ENCODE measurements around the gene COL27A1.

The COL27A1 gene

DNA sequence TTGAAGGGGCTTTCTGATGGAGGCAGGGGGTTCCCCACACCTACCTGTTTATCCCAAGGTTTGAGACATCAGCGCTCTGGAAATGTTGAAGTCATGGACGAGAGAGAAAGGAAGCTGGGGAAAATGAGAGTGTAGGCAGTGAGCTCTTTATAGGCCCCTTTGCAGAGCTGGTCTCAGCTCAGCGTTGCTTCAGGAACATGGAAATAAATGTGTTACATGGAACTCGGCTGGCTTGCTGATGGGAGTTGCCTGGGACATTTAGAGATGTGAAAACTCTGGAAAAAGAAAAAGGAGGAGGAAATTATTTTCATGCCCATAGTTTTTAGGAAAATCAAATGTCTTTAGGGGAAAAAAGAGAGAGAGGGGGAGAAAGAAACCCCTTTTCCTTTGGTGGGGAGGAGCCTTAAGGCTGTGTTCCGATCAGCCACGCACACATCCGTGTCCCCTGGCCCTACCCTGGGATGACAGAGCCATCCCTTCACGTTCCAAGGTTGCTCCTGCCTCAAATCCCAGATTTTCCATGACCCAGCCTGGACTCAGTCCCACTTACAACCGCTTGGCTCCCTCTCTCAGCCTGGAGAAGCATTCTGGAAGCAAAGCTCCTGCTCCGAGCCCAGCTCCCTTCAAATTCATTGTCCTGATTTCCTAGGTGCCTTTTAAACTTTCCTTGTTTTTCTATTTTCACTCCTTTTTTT is 78.3 kb downstream of the COL27A1 start:
- no peak for DNase-seq (ENCODE audit: low read depth, low spot score)
- in situ Hi-C loops (cut with HindIII; ENCODE audit: low sequenced_read_pairs), result no loop called here
- TF ChIP-seq, protein P1, sequence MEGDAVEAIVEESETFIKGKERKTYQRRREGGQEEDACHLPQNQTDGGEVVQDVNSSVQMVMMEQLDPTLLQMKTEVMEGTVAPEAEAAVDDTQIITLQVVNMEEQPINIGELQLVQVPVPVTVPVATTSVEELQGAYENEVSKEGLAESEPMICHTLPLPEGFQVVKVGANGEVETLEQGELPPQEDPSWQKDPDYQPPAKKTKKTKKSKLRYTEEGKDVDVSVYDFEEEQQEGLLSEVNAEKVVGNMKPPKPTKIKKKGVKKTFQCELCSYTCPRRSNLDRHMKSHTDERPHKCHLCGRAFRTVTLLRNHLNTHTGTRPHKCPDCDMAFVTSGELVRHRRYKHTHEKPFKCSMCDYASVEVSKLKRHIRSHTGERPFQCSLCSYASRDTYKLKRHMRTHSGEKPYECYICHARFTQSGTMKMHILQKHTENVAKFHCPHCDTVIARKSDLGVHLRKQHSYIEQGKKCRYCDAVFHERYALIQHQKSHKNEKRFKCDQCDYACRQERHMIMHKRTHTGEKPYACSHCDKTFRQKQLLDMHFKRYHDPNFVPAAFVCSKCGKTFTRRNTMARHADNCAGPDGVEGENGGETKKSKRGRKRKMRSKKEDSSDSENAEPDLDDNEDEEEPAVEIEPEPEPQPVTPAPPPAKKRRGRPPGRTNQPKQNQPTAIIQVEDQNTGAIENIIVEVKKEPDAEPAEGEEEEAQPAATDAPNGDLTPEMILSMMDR (IDR thresholded peaks at IDR 0.05; ENCODE audit: low read depth, low read length), result no peak
- no peak overlapping the region for H3K4me3 ChIP-seq (ENCODE audit: low read depth, low read length)

DNA sequence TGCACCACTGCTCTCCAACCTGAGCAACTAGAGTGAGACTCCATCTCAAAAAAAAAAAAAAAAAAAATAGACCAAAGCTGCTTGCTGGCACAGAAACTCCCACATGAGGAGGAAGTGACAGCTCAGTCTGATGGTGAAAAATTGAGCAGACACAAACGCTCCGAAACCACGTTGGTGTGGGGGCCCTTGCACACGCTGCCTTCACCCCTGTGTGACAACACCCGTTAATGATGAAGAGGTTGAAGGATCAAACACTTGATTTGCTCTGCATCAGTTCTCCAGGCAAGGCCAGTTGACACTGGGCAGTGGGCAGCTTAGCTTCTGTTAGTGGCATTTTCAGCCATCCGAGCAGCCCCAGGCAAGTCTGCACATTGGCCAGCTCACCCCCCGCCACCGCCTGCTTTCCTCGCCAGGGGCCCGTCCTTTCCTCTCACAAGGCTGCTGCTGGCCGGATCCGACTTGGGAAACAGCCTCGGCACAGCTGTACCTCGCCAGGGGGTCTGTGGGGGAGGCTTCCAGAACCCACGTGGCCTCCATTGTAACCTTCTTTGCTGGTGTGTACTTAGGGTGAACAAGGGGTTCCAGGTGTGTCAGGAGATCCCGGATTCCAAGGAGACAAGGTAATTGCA is 79.8 kb downstream of the COL27A1 start:
- in situ Hi-C loops (cut with HindIII; ENCODE audit: low sequenced_read_pairs), result no loop called here
- TF ChIP-seq, protein P1 (IDR thresholded peaks at IDR 0.05; ENCODE audit: low read depth, low read length), result no peak
- DNase-seq (ENCODE audit: low read depth, low spot score), result no peak
- no peak overlapping the region for H3K4me3 ChIP-seq (ENCODE audit: low read depth, low read length)

DNA sequence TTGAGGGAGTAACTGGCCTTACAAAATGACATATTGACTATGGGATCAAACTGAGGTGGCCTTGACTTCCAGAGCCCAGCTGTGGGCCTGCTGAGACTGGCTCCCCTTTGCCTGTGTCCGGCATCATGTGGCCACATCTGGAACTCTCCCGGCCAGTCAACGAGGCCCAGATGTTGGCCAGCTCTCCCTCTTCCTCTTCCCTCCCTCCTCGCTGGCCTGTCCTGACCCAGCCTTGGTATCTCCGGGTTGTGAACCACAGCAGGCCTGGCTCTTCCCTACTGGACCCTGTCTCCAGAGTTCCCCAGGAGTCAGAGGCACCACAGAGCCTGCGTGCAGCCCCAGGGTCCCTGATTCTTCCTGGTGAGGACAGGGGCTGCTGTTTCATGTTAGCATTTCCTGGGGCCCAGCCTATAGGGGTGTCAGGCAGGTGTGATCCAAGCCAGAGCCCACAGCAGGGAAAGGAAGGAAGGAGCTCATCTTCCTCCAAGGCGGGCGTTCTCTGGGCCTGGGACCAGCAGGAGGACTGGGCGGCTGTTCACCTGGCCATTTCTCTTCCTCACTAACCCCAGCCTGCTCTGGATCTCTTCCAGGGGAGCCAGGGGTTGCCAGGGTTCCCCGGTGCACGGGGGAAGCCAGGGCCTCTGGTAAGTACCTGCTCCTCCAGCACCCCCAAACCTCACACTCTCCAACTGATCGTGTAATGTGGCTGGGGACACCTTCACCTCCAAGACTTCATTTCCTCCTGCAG is 81.2 kb downstream of the COL27A1 start:
- no peak overlapping the region for H3K4me3 ChIP-seq (ENCODE audit: low read depth, low read length)
- no peak for DNase-seq (ENCODE audit: low read depth, low spot score)
- TF ChIP-seq, protein P1 (IDR thresholded peaks at IDR 0.05; ENCODE audit: low read depth, low read length), result no peak
- in situ Hi-C loops (cut with HindIII; ENCODE audit: low sequenced_read_pairs), result no loop called here

DNA sequence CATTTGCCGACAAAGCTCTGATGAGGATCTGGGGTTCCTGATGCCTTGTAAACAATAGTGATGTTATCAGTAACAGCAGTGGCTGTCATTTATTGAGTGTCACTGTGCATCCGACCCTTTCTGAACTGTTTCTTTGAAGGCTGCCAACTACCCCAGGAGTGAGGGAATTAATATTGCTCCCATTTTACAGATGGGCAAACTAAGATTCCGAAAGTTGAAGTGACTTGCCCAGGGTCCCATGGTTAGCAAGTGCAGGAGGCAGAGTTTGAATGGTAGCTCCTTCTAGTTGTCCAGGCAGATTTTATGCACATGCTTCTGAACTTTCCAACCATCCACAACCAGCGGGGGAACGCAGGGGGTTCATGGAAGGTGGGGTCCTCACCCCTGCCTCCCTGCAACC is 81.9 kb downstream of the COL27A1 start:
- H3K4me3 ChIP-seq (ENCODE audit: low read depth, low read length), result no peak overlapping the region
- in situ Hi-C loops (cut with HindIII; ENCODE audit: low sequenced_read_pairs), result no loop called here
- TF ChIP-seq, protein P1 (IDR thresholded peaks at IDR 0.05; ENCODE audit: low read depth, low read length), result no peak
- no peak for DNase-seq (ENCODE audit: low read depth, low spot score)

DNA sequence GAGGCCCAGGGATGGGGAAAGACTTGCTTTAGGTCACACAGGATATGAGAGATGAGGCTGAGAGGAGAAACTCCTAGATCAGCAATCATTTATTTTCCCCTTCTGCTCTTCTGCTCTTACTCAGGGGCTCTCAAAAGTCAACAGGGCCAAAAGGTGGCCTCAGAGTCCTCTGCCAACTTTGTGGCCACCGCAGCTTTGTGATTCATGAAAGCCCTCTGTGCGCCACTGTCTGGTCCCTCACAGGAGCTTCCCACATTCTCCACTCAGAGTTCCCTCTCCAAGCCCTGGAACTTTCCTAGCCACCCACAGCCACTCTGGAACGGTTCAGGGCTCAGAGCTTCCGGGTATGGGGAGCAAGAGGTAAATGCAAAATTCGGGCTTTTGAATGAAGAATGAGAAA is 82.4 kb downstream of the COL27A1 start:
- in situ Hi-C loops (cut with HindIII; ENCODE audit: low sequenced_read_pairs), result no loop called here
- TF ChIP-seq, protein P1 (IDR thresholded peaks at IDR 0.05; ENCODE audit: low read depth, low read length), result no peak
- no peak overlapping the region for H3K4me3 ChIP-seq (ENCODE audit: low read depth, low read length)
- DNase-seq (ENCODE audit: low read depth, low spot score), result no peak

DNA sequence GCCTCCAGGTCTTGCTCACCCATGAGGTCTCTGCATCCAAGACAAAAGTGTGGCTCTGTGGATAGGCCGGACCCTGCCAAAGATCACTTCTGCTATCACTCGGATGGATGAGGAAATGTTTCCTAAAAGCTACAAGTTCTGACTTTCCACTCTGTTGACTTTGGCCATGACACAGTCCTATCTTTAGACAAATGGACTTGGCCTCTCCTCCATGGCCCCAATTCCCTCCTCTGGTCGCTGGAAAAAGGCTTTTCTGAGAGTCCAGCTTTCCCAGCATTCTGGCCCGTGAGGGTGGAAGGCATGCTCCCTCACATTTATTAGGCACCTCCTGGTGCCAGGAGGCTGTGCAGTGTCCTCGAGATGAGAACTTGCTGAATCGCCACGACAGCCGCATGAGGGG is 83.1 kb downstream of the COL27A1 start:
- TF ChIP-seq, protein P1 (IDR thresholded peaks at IDR 0.05; ENCODE audit: low read depth, low read length), result no peak
- H3K4me3 ChIP-seq (ENCODE audit: low read depth, low read length), result no peak overlapping the region
- in situ Hi-C loops (cut with HindIII; ENCODE audit: low sequenced_read_pairs), result no loop called here
- no peak for DNase-seq (ENCODE audit: low read depth, low spot score)

Data from astrocyte of the spinal cord (primary cell).